K562 (cell line): Measurements from ENCODE around the gene GHRL. TPM values are rescaled to one million over a fixed set of nuclear protein-coding genes. Genes with fewer than 3 reads are reported as not detected.

Experiments
- ATAC-seq: fragments of 200-7000 bp; cut with Tn5 transposase; 3 replicates; pipeline ENCODE4 v1.9.1; 2020; ENCODE audit warnings: moderate library complexity
- BruUV-seq: library from RNA; stranded (reverse); fragments of 400-500 nt; replicated peaks from 2 replicates; lab custom pipeline; 2021; lab: Mats Ljungman, UMichigan
- CTCF ChIA-PET: fragments of 300-600 bp; formaldehyde crosslinking; extraction: SDS; loops from one replicate; lab custom pipeline; 2021; ENCODE audit warnings: low intra/inter-chr PET ratio; lab: Yijun Ruan, JAX
- POLR2A ChIA-PET: fragments of 300-600, 350-650 bp; sonication (Branson Sonifier 250); formaldehyde crosslinking; extraction: SDS; loops from one replicate; lab custom pipeline; 2021; ENCODE audit warnings: antibody characterized with exemption, inconsistent platforms; lab: Yijun Ruan, JAX
- DNase-seq, 4 experiments: peaks; one replicate each; pipeline versions ENCODE4 v3.0.0 to v3.0.0-alpha.2; 2011 to 2018; ENCODE audit warnings: low spot score in 3 of 4, mixed read lengths in 3 of 4; ENCODE audit errors: extremely low read depth in 1 of 4
- FAIRE-seq: peaks from 2 replicates; lab custom pipeline; 2011; peaks lifted over from hg19 to GRCh38; lab: Jason Lieb, UNC
- H2AFZ ChIP-seq: 2 replicates; pipeline ENCODE4 v1.6.0; 2011; ENCODE audit warnings: low read depth, low read length, control low read depth, inconsistent platforms
- H3K27ac ChIP-seq: fragments of 200-600 bp; 3 replicates; pipeline ENCODE4 v1.8.0; 2011; ENCODE audit warnings: low read depth, mild to moderate bottlenecking, control low read depth, inconsistent platforms, low read length, moderate library complexity, mixed read lengths; ENCODE audit errors: extremely low read depth
- H3K27me3 ChIP-seq, 2 experiments: fragments of 300-600 bp in 1 of 2; 2 replicates in 1 of 2; 3 replicates in 1 of 2; pipeline versions ENCODE4 v1.6.0 to v1.8.0; 2011; ENCODE audit warnings: inconsistent platforms in 2 of 2, low read length in 2 of 2, mild to moderate bottlenecking in 1 of 2, mixed read lengths in 1 of 2, moderate library complexity in 1 of 2; ENCODE audit not compliant: control insufficient read depth in 2 of 2, insufficient read depth in 2 of 2
- H3K36me3 ChIP-seq: fragments of 300-600 bp; 3 replicates; pipeline ENCODE4 v1.8.0; 2011; ENCODE audit warnings: mild to moderate bottlenecking, low read length, inconsistent platforms; ENCODE audit not compliant: control insufficient read depth, insufficient read depth
- H3K4me1 ChIP-seq, 2 experiments: fragments of 200-600 bp in 1 of 2; replicated peaks in 1 of 2; 2 replicates in 1 of 2; 3 replicates in 1 of 2; pipeline versions ENCODE4 v1.5.1 to v1.8.0; 2011; ENCODE audit warnings: inconsistent platforms in 2 of 2, low read length in 2 of 2, mild to moderate bottlenecking in 1 of 2, mixed read lengths in 1 of 2, moderate library complexity in 1 of 2; ENCODE audit not compliant: control insufficient read depth in 2 of 2, insufficient read depth in 2 of 2
- H3K4me2 ChIP-seq: 2 replicates; pipeline ENCODE4 v1.6.1; 2011; ENCODE audit warnings: low read length, control low read depth, inconsistent platforms, mixed read lengths; ENCODE audit not compliant: insufficient read depth
- H3K4me3 ChIP-seq: fragments of 200-600 bp; sonication (generic), shearing (Covaris generic); 2 replicates; pipeline ENCODE4 v1.5.1; 2016; ENCODE audit warnings: control low read depth, inconsistent platforms
- H3K79me2 ChIP-seq: fragments of 200-600 bp; 3 replicates; pipeline ENCODE4 v1.8.0; 2011; ENCODE audit warnings: low read length, inconsistent platforms; ENCODE audit not compliant: control insufficient read depth, insufficient read depth
- H3K9ac ChIP-seq, 2 experiments: 2 replicates each; pipeline versions ENCODE4 v1.6.0 to v1.6.1; 2011; ENCODE audit warnings: low read depth in 2 of 2, low read length in 2 of 2, control low read depth in 1 of 2, inconsistent platforms in 1 of 2, mild to moderate bottlenecking in 1 of 2, mixed read lengths in 1 of 2; ENCODE audit not compliant: insufficient read depth in 1 of 2
- H3K9me1 ChIP-seq: one replicate; pipeline ENCODE4 v1.6.0; 2011; ENCODE audit warnings: inconsistent platforms, mild to moderate bottlenecking, low read length, moderate library complexity; ENCODE audit not compliant: control insufficient read depth, insufficient read depth
- H3K9me3 ChIP-seq: replicated peaks from 2 replicates; pipeline ENCODE4 v1.5.1; 2011; ENCODE audit warnings: low read depth, low read length, inconsistent platforms; ENCODE audit not compliant: control insufficient read depth, insufficient read depth
- H4K20me1 ChIP-seq: replicated peaks from 2 replicates; pipeline ENCODE4 v1.6.1; 2011; ENCODE audit warnings: low read length, inconsistent platforms, mixed read lengths; ENCODE audit not compliant: control insufficient read depth, insufficient read depth
- CHCHD3 ChIP-seq: fragments of 250-450 bp; sonication (Bioruptor Pico); IDR thresholded peaks from 2 replicates; pipeline ENCODE4 v2.1.2; 2022; ENCODE audit warnings: mild to moderate bottlenecking
- E2F1 ChIP-seq: sonication (generic); formaldehyde crosslinking; IDR thresholded peaks from 2 replicates; pipeline ENCODE4 v1.8.1; 2023; ENCODE audit warnings: mild to moderate bottlenecking, missing genetic modification reagents, moderate library complexity
- NFIX ChIP-seq: fragments of 250-450 bp; sonication (Bioruptor Pico); IDR thresholded peaks from 2 replicates; pipeline ENCODE4 v1.4.0; 2020; ENCODE audit warnings: low read depth, mild to moderate bottlenecking, moderate library complexity
- POLR3A ChIP-seq: IDR thresholded peaks from 2 replicates; pipeline ENCODE4 v1.6.1; 2011; ENCODE audit warnings: borderline replicate concordance, mild to moderate bottlenecking, moderate library complexity; ENCODE audit not compliant: insufficient read length, insufficient read depth; ENCODE audit errors: extremely low read depth
- TCF3 ChIP-seq: sonication (generic); formaldehyde crosslinking; IDR thresholded peaks from 2 replicates; pipeline ENCODE4 v1.4.0; 2020; ENCODE audit warnings: mild to moderate bottlenecking, missing genetic modification reagents
- TCF7 ChIP-seq: sonication (generic); IDR thresholded peaks from 2 replicates; pipeline ENCODE4 v1.6.1; 2016; ENCODE audit warnings: antibody characterized with exemption, borderline replicate concordance
- ZNF280B ChIP-seq: fragments of 250-450 bp; sonication (Bioruptor Pico); IDR thresholded peaks from 2 replicates; pipeline ENCODE4 v1.5.1; 2021; ENCODE audit warnings: mild to moderate bottlenecking
- ZNF76 ChIP-seq: fragments of 250-450 bp; sonication (Bioruptor Pico); IDR thresholded peaks from 2 replicates; pipeline ENCODE4 v1.4.0; 2020; ENCODE audit warnings: mild to moderate bottlenecking, moderate library complexity, borderline replicate concordance
- WGBS: fragments of 100-300 bp; shearing (Covaris generic); methylation state at CpG from one replicate; pipeline ENCODE4 v1.1.6; 2016; ENCODE audit warnings: low coverage, mixed read lengths; ENCODE audit not compliant: insufficient coverage; ENCODE audit errors: missing lambda C conversion rate; 5-methylcytosine and 5-hydroxymethylcytosine counted together
- in situ Hi-C: fragments of 300-500 bp; cut with MboI; formaldehyde crosslinking; loops from 4 replicates; pipeline ENCODE4 v1.15.0; 2018; ENCODE audit warnings: inconsistent platforms, mixed read lengths
- intact Hi-C: fragments of 100-400 bp; cut with micrococcal nuclease; formaldehyde crosslinking; loops from 2 replicates; pipeline ENCODE4 v1.14.2; 2022
- polyA plus RNA-seq, 8 experiments: library from polyadenylated mRNA; depleted of rRNA in 4 of 8; stranded (reverse) in 5 of 8; unstranded in 3 of 8; fragments of >200 nt; fragmentation: Nextera tagmentation in 2 of 8; fragmentation: Illumina TruSeq in 1 of 8; extraction: Ambion mirVana in 2 of 8; extraction: Trizol in 1 of 8; gene quantifications; 2 replicates each; pipeline versions ENCODE4 v1.2.1 to v1.2.3, GENCODE V29; 2011 to 2014; ENCODE audit warnings: inconsistent platforms in 1 of 8, missing spikeins in 1 of 8
- total RNA-seq, 7 experiments: library from RNA; depleted of rRNA in 6 of 7; stranded (reverse); fragments of >200 nt in 6 of 7; fragmentation: Illumina TruSeq in 2 of 7; extraction: Trizol in 2 of 7; gene quantifications; 2 replicates each; pipeline versions ENCODE4 v1.2.1 to v1.2.3, GENCODE V29; 2011 to 2021; ENCODE audit warnings: low replicate concordance in 1 of 7

The GHRL gene
- total and polyA plus RNA-seq, 9 of the 15 experiments (the other 6 are each of a cell fraction or from before 2014, with no cell fraction given): 0.08 to 0.29 (median 0.15) TPM; not detected in 5

- no peaks in the 10 kb centered on the region for H3K9me3 ChIP-seq
- H3K36me3 ChIP-seq: peaks cover 80% of the 10 kb centered on the region
- no peaks in the 10 kb centered on the region for H3K27me3 ChIP-seq
- TF ChIP-seq NFIX (CRISPR knock-in tag) (no peak), ZNF280B (CRISPR knock-in tag) (no peak), TCF7 (no peak), POLR3A (no peak), ZNF76 (CRISPR knock-in tag) (no peak), TCF3 (CRISPR knock-in tag) (no peak), E2F1 (CRISPR knock-in tag) (no peak), CHCHD3 (no peak)
- intact Hi-C loops (no loop called here), in situ Hi-C loops (no loop called here)
- no TSS peak for BruUV-seq
- FAIRE-seq (no peak), DNase-seq (no peak), ATAC-seq (no peak)
- CTCF ChIA-PET: no interaction called here
- no peak overlapping the region for H3K4me3 ChIP-seq
- no peak overlapping the region for H3K4me2 ChIP-seq
- no peak overlapping the region for H2AFZ ChIP-seq
- POLR2A ChIA-PET: interaction anchor here (0.5 to 3.1 kb wide), 9 partner anchors 11 to 615 kb away, joined by 3 to 10 read pairs (median 3); no protein-coding TSS in a partner anchor
- peaks cover 7 to 10% of the 10 kb centered on the region in 2 experiments; a peak in 4 of 5 replicates for H3K4me1 ChIP-seq
- H3K9ac ChIP-seq: no peak overlapping the region
- no peaks in the 10 kb centered on the region for H3K9me1 ChIP-seq
- peaks cover 8% of the 10 kb centered on the region for H4K20me1 ChIP-seq
- H3K79me2 ChIP-seq: peaks cover 59% of the 10 kb centered on the region
- no peak overlapping the region for H3K27ac ChIP-seq
- 60% methylated on average over 4 of the region's 4 CpGs for WGBS
Observed at GRCh38 chr3:10262027-10262426, 30.7 kb downstream of the GHRL start.
